GM19372 (cell line): Measurements from ENCODE around the gene NFATC1.
A peak's percentile ranks its signal among the peaks of the same experiment; 100 is the strongest.

ENCODE experiments used
- ATAC-seq: cut with Tn5 transposase; IDR thresholded peaks from one replicate; pipeline ENCODE4 v1.9.1; 2021; ENCODE audit warnings: mild to moderate bottlenecking, low read depth, moderate library complexity; ENCODE audit not compliant: unreplicated experiment

NFATC1 gene

DNA sequence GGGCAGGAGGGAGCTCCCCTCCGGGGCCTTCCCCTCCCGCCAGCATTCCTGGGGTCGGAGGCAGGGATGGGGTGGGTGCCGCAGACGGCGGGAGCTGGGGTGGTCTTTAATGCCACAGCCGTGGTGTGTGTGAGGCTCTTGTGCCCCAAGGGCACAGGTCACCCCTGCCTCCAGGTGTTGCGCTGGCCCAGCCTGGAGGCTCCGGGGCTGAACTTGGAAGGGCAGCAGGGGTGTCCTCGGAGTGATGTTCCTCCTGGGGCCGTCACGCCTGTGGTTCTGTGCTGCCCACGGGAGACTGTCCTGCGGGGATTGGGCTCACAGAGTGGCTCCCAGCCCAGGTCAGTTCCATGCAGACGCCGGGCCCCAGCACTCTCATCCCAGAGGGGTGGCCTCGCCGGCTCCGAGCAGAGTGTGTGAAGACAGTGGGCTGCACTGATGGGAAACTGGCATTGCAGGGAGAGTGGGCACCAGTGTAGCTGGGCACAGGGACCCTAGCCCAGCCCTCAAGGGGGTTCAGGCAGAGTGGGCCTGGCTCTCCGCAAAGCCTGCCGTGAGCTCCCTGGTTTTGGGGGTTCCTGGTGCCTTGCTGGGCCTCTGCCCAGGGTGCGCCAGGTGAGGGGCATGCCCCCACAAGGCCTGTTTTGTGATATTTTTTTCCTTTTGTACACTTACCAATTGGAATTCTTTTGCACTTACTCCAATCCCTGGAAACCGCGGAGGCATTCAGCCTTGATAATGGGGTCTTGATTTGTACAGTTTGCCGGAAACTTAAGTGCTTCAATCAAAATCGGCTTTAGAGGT, 56.7 kb downstream of the NFATC1 start:
- ATAC-seq, result no peak

DNA sequence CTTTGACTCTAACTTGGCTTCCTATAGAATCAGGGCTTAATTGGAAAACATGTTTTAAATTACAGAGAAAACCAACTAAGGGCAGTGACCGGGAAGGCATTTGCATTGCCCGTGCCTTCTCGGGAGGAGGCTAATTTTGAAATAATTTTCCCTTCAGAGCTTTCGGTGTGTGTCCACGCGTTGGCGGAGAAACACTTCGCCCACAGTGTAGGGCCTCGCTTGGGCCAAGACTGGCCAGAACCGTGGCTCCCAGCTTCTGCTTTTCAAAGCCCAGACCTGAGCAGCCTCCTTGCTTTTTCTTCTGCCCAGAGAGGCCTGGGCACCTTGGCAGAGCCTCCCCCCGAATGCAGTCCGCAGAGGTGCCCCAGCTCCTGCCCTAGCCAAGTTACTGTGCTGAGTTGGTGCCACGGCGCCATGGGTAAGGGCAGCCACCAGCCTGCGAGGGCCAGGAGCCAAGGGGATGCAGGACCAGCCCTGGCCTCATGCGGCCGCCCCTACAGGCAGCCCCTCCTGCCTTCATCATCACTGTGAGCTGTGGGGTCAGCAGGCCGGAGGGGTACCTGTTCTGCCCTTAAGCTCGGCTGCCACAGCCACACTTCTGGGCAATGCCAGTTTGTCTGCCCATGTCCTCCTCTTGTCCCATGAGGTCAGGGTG, 57.4 kb downstream of the NFATC1 start:
- ATAC-seq, result no peak

DNA sequence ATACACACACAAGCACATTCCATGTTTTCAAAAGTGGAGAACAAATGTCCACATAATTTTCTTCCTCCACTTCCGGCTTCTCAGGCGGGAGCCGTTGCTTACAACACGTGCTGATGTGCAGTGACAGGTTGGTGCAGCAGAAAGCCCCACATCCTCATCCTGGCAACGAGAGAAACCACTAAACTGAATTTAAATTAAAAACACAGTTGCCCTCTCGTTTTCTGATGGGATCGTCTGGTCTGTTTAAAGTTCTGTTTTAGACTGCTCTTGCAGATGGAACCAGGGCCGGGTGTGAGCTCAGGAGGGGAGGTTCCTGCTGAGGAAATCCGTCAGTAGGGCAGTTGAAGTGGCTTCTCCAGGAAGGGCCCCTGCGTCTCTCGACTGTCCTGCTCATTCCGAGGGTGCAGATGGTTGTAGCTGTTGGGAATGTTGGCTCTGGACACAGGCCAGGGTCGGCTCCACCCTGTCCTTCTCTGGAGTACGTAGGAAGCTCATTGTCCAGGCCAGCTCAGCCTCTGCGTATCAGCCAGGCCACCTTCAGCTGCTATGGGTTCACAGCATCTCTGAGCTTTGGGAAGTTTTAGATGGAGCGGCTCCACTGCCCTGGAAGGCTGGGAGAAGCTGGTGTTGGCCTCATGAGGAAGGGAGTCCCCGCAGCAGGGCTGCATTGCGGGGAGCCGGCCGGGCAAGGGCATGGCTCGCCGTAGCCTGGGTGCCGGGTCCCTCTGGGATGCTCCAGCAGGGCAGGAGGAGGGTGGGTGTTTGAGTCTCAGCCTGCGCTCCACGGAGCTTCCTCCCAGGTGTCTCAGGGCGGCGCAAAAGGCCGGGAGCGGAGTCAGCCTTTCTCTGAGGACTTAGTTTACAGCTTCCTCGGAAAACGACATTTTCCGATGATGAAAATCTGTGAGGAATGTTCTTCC, 58.3 kb downstream of the NFATC1 start:
- ATAC-seq, result no peak

GRCh38 chr18:79455261-79455660, 59.5 kb downstream of the NFATC1 start:
- ATAC-seq, result no peak

GRCh38 chr18:79456105-79456980, 60.6 kb downstream of the NFATC1 start:
- ATAC-seq, result no peak

DNA sequence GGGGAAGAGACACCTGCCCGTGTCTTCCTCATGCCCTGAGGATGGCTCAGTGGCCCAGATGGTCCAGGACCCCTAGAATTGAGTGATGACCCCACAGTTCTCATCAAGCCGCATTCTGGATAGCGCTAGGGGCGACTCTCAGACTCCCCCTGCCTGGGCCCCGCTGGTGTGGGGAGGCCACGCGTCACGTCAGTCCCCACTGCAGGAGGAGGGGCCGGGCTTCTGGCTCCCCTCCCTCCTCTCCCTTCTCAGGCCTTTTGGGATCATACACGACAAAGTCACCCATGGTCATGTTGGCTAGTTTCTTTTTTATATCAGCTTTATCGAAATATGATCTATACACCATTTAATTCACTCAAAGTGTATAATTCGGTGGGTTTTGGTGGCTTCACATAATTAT, 61.5 kb downstream of the NFATC1 start:
- no peak for ATAC-seq

DNA sequence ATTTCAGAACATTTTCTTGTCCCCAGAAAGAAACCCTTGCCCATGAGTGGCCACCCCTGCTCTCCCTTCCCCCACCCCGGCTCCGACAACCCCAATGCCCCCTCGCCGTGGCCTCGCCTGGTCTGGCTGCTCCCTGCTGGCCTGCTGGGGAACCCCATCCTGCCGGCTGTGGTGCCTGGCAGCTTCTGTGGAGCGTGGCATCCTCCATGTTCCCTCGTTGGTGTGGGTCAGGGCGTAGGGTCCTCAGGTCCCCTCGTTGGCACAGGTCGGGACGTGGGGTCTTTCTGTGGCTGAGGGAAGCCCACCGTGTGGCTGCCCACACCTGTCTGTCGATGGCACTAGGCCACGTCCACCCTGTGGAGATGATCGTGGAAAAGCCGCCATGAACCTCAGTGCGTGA, 61.9 kb downstream of the NFATC1 start:
- no peak for ATAC-seq

DNA sequence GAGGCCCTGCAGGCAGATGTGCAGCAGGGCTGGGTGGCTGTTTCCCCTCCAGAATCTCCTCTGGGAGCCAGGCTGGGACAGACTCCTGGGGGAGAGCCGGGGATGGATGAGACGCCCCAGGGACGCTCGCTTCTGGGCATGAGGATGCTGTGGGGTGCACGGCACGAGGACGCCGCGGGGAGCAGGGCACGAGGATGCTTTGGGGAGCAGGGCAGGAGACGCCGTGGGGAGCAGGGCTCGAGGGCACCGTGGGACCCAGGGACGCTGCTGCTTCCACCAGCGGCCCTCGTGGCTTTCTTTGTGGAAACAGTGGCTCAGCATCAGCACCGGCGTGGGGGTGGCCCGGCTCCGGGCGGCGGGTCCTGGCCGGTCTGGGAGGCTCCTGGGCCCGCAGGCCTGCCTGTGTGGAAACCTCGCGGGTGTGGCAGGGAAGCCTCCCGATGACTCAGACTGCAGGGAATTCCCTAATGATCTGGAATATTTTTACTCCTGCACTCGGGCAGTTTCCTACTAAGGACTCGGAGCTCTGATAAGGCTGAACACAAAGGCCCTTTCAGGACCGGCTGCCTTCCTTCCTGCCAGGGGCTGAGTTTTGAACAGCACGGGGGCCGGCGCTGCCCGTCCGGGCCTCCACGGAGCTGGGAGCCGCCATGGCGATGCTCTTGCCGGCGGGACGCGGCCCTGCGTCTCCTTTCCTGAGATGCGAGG, 62.6 kb downstream of the NFATC1 start:
- ATAC-seq, result no peak

GRCh38 chr18:79458917-79459803, 63.4 kb downstream of the NFATC1 start:
- ATAC-seq, result no peak

GRCh38 chr18:79459946-79460480, 64.3 kb downstream of the NFATC1 start:
- ATAC-seq, result peak; percentile 25

DNA sequence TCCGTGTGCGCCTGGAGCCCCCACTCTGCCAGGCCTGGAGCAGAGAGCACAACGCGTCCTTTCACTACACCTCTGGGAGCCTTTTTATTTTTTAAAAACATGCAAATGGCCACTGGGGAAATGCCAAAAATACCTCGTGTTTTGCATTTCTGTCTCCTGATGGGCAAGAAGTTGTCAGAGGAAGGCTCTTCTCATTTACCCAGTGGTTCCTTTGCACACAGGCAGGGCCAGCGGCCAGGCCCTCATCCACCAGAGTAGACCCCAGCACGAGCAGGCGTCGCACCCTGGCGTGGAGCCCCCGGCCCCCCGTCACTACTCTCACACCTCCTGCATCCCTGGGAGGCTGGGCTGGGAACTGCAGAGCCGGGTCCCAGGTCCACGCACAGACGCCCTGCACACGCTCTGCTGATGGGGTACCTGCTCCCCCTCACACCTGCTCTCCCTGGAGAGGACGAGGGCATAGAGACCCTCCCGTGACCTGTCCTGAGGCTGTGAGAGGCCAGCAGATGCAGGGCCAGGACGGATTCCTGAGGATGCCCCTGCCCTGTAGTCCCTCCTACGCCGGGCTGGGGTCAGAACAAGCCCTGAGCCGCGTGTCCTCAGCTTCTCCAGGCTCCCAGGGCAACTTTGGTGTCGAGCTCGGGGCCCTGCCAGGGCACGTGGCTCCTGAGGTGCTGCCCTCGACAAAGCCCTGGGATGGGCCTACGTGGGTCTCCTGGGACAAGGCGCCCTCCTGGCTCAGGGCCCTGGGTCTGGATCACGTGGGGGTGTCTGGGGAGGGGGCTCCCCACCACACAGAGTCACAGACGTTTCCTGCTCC, 65.0 kb downstream of the NFATC1 start:
- ATAC-seq, result peak; percentile 71

DNA sequence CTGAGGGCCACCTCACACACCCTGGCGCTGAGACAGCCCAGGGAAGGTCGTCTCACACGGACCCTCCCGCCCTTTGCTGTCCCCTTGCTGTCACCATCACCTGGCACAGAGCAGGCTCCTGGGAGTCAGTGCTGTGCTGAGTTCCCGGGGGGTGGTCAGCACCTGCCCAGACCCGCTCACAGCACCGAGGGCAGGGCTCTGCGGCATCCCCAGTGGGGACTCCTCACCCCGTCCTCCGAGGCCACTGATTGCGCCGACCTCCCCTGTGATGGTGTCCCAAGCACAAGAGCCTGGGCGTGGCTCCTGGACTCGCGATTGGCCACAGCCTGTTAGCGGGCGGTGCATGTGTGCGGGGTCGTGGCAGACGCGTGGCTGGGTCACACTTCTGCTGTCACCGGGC, 65.9 kb downstream of the NFATC1 start:
- no peak for ATAC-seq

DNA sequence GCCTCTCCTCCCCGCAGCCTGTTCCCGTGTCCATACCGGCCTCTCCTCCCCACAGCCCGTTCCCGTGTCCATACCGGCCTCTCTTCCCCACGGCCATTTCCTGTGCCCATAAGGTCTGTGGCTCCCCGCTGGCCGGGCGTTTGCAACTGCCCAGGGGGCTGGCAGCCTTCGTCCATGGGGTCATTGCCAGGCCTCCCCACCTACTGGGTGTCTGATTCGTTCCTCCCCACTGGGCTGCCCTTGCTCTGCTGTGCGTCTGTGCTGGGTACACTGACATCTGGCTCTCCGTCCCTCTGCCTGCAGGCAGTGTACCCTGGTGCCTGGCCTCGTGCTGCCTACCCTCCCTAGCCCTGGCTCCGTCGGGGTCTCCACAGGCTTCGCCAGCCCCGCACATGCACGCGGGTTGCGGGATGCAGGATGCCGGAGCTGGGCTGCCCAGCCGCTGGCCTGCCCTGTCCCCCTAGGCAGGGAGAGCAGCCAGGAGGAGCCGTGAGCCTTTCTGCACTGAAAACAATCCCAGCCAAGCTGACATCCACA, 67.8 kb downstream of the NFATC1 start:
- ATAC-seq, result no peak

DNA sequence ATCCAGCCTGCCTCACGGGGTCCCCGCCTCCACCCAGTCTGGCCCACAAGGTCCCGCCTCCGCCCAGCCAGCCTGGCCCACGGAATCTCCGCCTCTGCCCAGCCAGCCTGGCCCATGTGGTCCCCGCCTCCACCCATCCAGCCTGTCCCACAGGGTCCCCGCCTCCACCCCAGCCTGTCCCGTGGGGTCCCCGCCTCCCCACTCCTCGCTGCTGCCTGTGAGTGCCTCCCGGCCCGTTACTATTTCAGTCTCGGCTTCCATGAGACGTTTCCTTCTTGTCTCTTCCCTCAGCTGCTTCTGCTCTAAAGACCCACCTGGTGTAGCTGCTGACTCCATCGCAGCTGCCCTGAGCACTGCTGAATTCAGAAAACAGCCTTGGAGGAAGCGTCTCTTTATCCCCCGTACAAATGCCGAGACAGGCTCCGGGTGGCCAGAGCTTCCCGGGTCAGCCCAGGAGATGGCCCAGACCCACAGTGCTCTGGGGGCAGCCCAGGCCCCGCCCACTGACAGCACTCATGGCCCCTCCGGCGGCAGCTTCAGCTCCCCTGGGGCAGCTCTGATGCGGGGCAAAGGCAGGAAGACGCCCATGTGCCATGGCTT, 69.8 kb downstream of the NFATC1 start:
- ATAC-seq, result peak; percentile 79

DNA sequence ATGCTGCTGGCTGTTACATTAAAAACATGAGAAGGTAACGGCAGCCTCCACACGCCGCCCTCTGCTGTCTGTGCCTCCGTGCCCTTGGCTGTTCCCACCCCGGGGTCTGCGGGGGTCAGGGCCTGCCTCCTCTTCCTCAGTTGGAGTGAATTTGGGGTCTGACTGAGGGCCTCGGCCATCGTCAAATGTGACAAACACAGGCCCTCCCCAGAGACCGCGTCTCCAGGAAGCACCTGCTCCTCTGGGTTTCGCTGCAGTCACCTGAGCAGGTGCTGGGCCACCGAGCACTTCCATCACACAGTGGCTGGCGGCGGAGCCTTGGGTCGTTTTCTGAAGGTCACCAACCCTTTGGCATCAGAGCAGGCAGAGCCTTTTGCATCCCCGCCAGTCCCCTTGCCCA, 70.9 kb downstream of the NFATC1 start:
- no peak for ATAC-seq

DNA sequence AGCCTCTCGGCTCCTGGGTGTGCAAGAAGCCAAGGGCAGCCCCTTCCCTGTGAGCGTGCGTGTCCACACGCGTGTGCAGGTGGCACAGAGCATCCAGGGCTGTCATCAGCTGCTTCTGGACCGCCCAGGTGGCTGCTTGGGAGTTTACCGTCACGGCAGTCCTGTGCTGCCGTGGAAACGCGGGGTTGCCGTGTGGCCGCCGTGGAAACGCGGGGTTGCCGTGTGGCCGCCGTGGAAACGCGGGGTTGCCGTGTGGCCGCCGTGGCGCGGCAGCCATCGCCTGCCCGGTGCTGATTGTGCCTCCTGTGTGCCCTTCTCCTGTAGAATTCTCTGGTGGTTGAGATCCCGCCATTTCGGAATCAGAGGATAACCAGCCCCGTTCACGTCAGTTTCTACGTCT, 71.4 kb downstream of the NFATC1 start:
- ATAC-seq, result no peak
